NOMO-1 (cell line): ENCODE results near the gene CHSY3.

Source experiments
- DNase-seq, 2 experiments: peaks; one replicate each; lab custom pipeline; 2025; ENCODE audit not compliant: unreplicated experiment in 2 of 2; lab: John Stamatoyannopoulos, UW

CHSY3 gene

GRCh38 chr5:130021000-130021399 is 116.7 kb downstream of the CHSY3 start:
- no peak for DNase-seq

DNA sequence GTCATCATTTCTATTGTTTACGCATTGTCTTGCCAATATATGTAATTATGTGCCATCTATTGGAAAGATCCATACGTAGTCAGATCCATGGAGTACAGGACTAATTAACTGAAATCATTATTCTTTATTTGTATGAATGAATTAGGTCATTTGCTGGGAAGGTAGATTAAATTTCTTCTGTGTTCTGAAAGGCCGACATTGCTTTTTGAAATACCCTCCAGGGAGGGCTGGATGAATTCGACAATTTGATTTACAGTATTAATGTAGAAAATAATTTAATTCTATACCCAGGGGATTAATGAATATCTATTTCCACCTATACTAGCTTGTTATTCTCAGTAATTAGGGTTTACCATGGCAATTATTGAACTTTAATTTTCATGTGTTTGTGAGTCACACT is 117.6 kb downstream of the CHSY3 start:
- no peak for DNase-seq

DNA sequence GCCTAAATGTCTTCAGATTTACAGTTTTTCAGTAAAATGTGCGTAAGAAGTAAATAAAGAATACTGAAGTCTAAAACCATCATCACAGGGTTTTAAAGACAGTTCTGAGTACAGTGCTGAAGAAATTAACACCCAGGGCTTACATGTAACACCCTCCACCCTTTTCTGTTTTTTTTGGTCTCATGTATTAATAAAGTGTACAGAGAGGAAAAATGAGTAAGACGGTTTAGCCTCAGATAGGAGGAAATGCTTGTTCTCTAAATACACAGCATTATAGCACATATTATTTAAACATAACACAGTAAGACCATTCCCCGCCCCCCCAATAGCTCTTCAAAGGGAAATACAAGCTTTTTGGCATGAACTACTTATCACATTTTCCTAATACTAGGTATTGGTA is 119.3 kb downstream of the CHSY3 start:
- no peak for DNase-seq

DNA sequence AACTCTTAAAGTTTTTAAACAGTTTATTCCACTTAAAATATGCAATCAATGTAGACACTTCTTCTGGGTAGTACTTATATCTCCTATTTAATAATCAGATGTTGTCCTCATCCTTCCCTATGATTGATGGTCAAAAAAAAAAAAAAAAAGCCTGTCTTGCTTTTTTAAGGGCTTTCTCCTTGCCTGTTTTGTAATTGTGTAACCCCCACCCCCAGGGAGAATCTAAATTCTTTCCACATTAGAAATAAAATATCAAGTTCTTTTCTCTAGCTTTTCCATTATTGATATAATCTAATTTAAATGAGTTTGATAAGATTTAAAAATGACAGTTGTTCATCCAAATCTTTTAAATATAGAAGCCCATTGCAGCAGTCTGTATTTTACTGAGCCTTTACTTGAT is 119.7 kb downstream of the CHSY3 start:
- DNase-seq, result no peak

DNA sequence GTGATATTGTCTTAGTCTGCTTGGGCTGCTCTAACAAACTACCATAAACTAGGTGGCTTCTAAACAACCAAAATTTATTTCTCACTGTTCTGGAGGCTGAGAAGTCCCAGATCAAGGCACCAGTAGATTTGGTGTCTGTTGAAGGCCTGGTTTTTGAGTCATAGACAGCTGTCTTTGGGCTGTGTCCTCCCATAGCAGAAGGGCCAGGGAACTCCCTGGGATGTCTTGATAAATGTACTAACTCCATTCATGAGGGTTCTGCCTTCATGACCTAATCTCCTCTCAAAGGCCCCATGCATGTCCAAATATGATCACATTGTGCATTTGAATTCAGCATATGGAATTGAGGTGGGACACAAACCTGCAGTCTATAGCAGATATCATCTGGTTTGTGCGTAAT is 121.2 kb downstream of the CHSY3 start:
- no peak for DNase-seq

DNA sequence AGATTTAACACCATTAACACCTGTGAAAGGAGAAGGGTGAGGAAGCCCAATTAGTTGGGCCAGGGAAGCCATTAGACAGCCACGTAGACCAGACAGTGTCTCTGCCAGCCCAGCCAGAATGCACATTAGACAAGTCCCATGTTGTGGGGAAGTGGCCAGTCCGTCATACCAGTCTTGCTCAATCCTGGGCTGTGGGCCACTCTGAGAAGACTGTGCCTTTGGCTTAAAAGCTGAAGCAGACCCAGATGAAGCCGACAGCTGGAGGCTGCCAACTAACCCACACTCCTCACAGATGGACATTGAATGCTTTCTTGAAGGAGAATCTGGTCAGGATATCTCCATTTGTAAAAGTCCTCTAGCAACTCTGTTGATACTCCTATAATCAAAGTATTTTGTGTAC is 128.5 kb downstream of the CHSY3 start:
- DNase-seq, result peak in 1 of 2 experiments; percentile 4

GRCh38 chr5:130034566-130035210 is 130.4 kb downstream of the CHSY3 start:
- DNase-seq, result peak in 1 of 2 experiments; percentile 65

GRCh38 chr5:130035388-130035787 is 131.1 kb downstream of the CHSY3 start:
- DNase-seq, result no peak

DNA sequence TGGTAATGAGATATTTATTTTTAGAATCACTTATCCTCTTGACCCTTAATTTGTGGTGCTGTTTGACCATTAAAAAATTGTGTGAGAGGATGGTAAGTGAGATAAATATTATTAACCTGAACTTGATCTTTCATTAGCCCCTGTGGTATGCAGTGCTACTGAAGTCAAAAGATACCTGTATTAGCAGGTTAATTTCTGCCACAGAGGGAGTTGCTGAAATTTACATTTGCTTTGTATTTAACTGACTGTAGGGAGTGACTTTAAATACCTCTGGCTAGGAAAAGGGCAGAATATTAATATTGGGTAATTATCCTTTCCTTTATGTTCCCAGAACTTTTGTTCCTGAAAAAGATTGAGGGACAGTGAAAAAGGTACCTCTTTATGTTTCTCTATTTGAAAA is 133.6 kb downstream of the CHSY3 start:
- no peak for DNase-seq

DNA sequence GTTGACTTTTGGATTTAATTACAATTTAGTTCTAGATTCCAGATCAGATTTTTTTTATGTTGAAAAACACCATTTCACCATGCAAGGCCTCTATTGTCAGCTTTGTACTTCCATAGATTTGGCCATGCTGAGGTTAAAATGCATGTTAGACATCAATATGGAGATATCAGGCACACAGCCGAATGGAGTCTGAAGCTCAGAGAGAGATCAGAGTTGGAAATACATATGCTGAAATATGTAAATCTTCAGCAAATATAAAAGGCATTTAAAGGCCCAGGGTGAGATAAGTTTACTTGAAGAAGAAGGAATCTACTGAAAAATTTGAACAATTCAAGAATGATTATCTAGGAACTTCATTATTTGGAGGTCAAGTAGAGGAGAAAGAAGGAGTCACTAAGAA is 139.6 kb downstream of the CHSY3 start:
- DNase-seq, result no peak

DNA sequence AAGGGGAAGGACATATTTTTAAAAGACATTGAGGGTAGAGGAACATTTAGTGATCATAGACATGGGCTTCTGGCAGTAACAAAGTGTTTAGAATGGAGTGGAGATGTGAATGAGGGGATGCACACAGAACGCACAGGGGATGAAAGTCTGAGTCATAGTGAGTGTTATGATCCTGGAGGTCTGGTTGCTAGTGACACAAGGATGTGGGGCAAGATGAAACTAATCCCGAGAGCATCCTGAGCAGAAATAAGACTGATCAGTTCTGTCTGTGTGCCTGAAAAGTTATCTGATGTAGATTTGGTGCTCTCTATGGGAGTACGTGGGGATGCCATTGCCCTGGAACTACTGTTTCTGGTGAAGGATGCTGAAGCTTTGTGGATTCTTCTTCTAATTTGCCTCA is 141.1 kb downstream of the CHSY3 start:
- no peak for DNase-seq

GRCh38 chr5:130050585-130050984 is 146.3 kb downstream of the CHSY3 start:
- DNase-seq, result no peak

- DNase-seq, result no peak
Measured at GRCh38 chr5:130052752-130053151, 148.5 kb downstream of the CHSY3 start.

- no peak for DNase-seq
Measured at GRCh38 chr5:130055572-130055971, 151.3 kb downstream of the CHSY3 start.

GRCh38 chr5:130061746-130062145 is 157.5 kb downstream of the CHSY3 start:
- no peak for DNase-seq

DNA sequence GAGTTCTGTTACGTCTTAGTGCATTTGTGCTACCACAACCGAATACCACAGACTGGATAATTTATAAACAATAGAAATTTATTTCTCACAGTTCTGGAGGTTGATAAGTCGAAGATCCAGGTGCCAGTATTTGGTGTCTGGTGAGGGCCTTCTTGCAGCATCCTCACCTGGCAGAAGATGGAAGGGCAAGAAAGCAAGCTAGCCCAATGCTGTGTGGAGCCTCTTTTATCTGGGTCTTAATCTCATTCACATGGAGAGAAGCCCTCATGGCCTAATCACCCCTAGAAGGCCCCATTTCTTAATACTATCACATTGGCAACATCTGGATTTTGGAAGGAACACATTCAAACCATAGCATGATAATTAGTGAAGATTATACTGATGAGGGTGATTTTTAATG is 159.3 kb downstream of the CHSY3 start:
- no peak for DNase-seq

GRCh38 chr5:130064484-130064883 is 160.2 kb downstream of the CHSY3 start:
- DNase-seq, result no peak

DNA sequence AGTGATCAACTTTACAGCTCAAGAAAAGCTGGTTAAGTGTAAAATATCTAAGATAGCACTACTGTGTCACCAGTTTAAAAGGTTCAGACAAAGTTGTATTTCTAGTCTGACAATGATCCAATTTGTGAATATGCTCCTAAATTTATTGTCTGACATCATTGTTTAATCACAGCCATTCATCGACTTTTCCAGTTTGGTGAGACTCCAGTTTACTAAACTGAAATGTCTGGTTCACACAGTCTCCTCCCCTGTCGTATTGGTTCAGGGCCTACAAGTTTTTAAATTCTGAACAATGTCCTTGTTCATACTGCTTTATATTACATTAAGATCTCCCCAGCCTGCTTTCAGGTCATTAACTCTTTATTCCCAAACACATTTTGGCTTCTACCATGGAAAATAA is 161.4 kb downstream of the CHSY3 start:
- DNase-seq, result no peak

GRCh38 chr5:130066644-130067043 is 162.4 kb downstream of the CHSY3 start:
- DNase-seq, result no peak

- no peak for DNase-seq
Measured at GRCh38 chr5:130067364-130067763, 163.1 kb downstream of the CHSY3 start.

GRCh38 chr5:130068101-130068500 is 163.8 kb downstream of the CHSY3 start:
- DNase-seq, result no peak

DNA sequence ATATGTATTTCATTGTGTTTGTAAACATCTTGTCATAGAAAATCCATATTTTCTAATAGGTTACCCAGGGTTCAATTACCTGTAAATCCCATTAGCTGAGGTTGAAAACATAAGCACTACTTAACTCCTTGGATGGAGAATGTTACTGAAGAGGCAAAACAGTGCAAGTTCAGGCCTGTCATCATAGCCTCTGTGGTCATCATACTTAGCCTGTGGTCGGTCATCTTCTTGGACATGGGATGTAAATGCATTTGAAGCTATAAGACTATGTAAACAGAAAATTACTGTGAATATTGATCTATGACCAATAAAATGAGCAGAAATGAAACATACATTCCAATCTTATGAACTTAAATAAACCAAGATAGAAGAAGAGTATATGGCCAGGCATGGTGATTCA is 164.7 kb downstream of the CHSY3 start:
- DNase-seq, result no peak

DNA sequence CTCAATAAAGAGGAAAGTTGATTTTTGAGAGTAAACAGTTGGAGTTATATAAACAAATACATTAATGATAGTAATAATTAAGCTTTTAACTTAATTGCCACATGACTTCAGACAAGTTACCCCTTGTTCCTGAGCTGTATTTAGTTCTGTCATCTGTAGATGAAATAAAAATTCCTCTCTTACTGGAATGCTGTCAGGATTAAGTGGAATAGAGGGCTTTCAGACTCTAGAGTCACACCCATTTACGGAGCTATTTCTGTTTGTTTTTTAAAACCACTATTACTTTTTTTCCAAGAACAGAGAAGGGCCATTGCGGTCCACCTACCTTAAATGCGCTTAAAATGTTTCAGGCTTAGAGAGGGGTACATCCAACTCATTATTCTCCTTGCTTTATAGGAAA is 170.6 kb downstream of the CHSY3 start:
- no peak for DNase-seq
